ENCODE results near the gene MYLIP. TPM values are rescaled to one million over a fixed set of nuclear protein-coding genes. Genes with fewer than 3 reads are reported as not detected.

MYLIP gene
- total and polyA plus RNA-seq, 2 of the 4 experiments (the other 2 are of a cell fraction) = 1.8 to 3.2 TPM

GRCh38 chr6:16158943-16159557, 30.2 kb downstream of the MYLIP start:
- H3K56ac ChIP-seq (ENCODE audit: extremely low read depth, insufficient read depth, low read length) = no peak overlapping the region
- H3K27ac ChIP-seq (ENCODE audit: insufficient read depth, low read length) = no peak overlapping the region
- no peak overlapping the region for H4K5ac ChIP-seq (ENCODE audit: low read depth, low read length)
- H2AK9ac ChIP-seq (replicated peaks; ENCODE audit: low read depth, low read length, poor library complexity) = no peak overlapping the region
- no peak overlapping the region for H2BK15ac ChIP-seq (ENCODE audit: low read depth, low read length)
- dilution Hi-C loops (cut with HindIII; ENCODE audit: low sequenced_read_pairs, unreplicated experiment) = no loop called here
- no peak overlapping the region for H3K4ac ChIP-seq (ENCODE audit: low read depth, low read length)
- WGBS, 2 experiments (ENCODE audit: extremely low coverage in 2 of 2, insufficient read length in 1 of 2) = 61% methylated on average over 3 of the region's 7 CpGs; no CpG with 5 or more reads in 1 of the 2 experiments
- no peaks in the 10 kb centered on the region for H3K79me1 ChIP-seq (ENCODE audit: low read depth in 1 of 2, low read length in 2 of 2)
- peaks cover 27% of the 10 kb centered on the region for H3K27me3 ChIP-seq (ENCODE audit: control insufficient read depth, insufficient read depth, low read length)
- H3K4me1 ChIP-seq (ENCODE audit: control insufficient read depth, insufficient read depth, low read length) = no peaks in the 10 kb centered on the region
- in situ Hi-C loops (cut with MboI; ENCODE audit: low sequenced_read_pairs) = no loop called here
- no peak overlapping the region for H3K18ac ChIP-seq (ENCODE audit: low read depth, low read length)
- H3K23ac ChIP-seq (ENCODE audit: low read depth, low read length) = no peak overlapping the region
- H2AFZ ChIP-seq (replicated peaks; ENCODE audit: low read length, poor library complexity) = no peak overlapping the region
- no peak overlapping the region for H4K8ac ChIP-seq (ENCODE audit: low read depth in 2 of 2, low read length in 2 of 2)
- H3K14ac ChIP-seq (replicated peaks; ENCODE audit: low read depth, low read length) = no peak overlapping the region
- no peak for ATAC-seq (ENCODE audit: low read depth)
- DNase-seq = no peak
- no peak overlapping the region for H2BK5ac ChIP-seq (ENCODE audit: low read depth, low read length, poor library complexity, severe bottlenecking)
- no peak overlapping the region for H3K4me2 ChIP-seq (ENCODE audit: low read depth, low read length)
- H3K9me1 ChIP-seq (ENCODE audit: insufficient read depth, low read length) = no peaks in the 10 kb centered on the region; the same call in 1 of the 2 replicates
- H2BK120ac ChIP-seq (ENCODE audit: low read depth, low read length) = no peak overlapping the region
- BruUV-seq (replicated peaks) = no TSS peak
- peaks cover 4% of the 10 kb centered on the region; the same call in 1 of the 2 replicates for H3K9me3 ChIP-seq (ENCODE audit: control insufficient read depth, insufficient read depth, low read length)
- no peak overlapping the region for H4K91ac ChIP-seq (ENCODE audit: insufficient read depth, low read depth, low read length)
- H3K4me3 ChIP-seq (ENCODE audit: insufficient read depth, low read depth, low read length) = no peak overlapping the region
- no peaks in the 10 kb centered on the region for H3K36me3 ChIP-seq (ENCODE audit: control insufficient read depth, insufficient read depth, low read length)
- TF ChIP-seq CEBPB (IDR thresholded peaks at IDR 0.05; ENCODE audit: low read depth, low read length) (no peak), POLR2A (IDR thresholded peaks at IDR 0.05; ENCODE audit: low read depth, low read length) (no peak), MAFK (IDR thresholded peaks at IDR 0.05; ENCODE audit: low read depth, low read length) (no peak), MAZ (IDR thresholded peaks at IDR 0.05; ENCODE audit: borderline replicate concordance, low read depth, low read length) (no peak), BHLHE40 (IDR thresholded peaks at IDR 0.05; ENCODE audit: low read depth, low read length) (no peak), RCOR1 (IDR thresholded peaks at IDR 0.05; ENCODE audit: insufficient replicate concordance, low read length) (no peak), ELK1 (IDR thresholded peaks at IDR 0.05; ENCODE audit: borderline replicate concordance, low read depth, low read length) (no peak), RAD21 (IDR thresholded peaks at IDR 0.05; ENCODE audit: low read length) (no peak), CTCF (conservative IDR thresholded peaks at IDR 0.05; ENCODE audit: low read depth, low read length) (no peak), MXI1 (IDR thresholded peaks at IDR 0.05; ENCODE audit: borderline replicate concordance, low read depth, low read length) (no peak), FOS (IDR thresholded peaks at IDR 0.05; ENCODE audit: low read depth, low read length) (no peak), NFE2L2 (IDR thresholded peaks at IDR 0.05; ENCODE audit: low read depth, low read length) (no peak)
- no peak overlapping the region for H3K9ac ChIP-seq (ENCODE audit: low read depth, low read length)
- H4K20me1 ChIP-seq (ENCODE audit: insufficient read depth, low read length) = no peaks in the 10 kb centered on the region
- no peak overlapping the region for H2BK20ac ChIP-seq (ENCODE audit: low read depth, low read length)
- no peak overlapping the region for H2AK5ac ChIP-seq (ENCODE audit: low read depth, low read length)
- CTCF ChIA-PET = interaction anchor here (1.3 kb wide), 1 partner anchor 25 kb away, joined by 3 read pairs; no protein-coding TSS in a partner anchor
- POLR2A ChIA-PET (ENCODE audit: unreplicated experiment) = no interaction called here
- intact Hi-C loops (cut with micrococcal nuclease) = no loop called here
